A204.1 (cell line): ENCODE measurements around the gene YY1AP1.
A peak's percentile ranks its signal among the peaks of the same experiment; 100 is the strongest.
"Not testable (repeated sequence)": the region's sequence is repeated elsewhere in the genome, so short reads cannot be mapped to it uniquely, and the experiment has no call there.

Experiments
- FAIRE-seq: peaks from 2 replicates; lab custom pipeline; 2012; peaks lifted over from hg19 to GRCh38; lab: Jason Lieb, UNC

The YY1AP1 gene

DNA sequence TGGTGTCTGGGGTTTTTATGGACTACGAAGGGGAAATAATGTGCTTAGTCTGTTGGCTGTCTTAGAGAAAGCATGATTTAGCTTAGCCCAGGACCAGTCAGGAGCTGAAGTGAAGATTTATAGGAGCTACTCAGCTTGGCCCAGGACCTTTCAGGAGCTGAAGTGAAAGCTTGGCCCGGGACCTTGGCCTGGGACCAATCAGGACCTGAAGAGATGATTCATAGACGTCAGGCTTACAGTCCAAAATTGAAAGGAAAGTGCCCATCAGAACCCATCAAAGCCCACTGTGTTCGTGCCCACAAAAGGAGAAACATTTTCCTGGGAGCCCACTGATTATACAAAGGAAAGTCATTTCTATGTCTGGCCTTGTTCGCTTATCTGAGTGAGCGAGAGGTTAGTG, 42.9 kb downstream of the YY1AP1 start:
- FAIRE-seq = no peak

DNA sequence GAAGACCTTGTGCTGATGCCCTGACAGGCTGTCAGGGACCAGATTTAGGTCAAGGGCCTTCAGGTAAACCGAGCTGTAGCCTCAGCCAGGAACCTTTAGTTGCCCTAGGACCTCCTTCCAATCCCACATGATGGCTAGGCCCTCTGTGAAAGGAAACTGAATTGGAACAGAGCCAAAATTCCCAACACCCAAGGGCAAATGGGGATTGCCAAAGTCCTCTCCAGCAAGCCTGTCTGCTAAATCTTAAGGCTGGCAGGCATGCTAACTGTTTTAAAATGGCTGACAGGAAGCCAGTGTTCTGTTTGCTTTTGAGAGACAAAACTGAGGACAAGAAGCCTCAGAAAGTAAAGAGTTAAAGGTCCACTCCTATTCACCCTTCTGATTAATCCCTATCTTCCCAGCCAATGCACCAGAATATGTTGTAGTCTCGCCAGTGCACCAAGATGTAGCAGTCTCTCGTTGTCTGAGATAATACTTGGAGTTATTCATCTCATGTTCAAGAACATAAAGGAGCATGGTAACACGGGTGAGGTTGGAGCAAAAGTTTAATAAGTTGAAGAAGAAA, 43.5 kb downstream of the YY1AP1 start:
- no peak for FAIRE-seq

DNA sequence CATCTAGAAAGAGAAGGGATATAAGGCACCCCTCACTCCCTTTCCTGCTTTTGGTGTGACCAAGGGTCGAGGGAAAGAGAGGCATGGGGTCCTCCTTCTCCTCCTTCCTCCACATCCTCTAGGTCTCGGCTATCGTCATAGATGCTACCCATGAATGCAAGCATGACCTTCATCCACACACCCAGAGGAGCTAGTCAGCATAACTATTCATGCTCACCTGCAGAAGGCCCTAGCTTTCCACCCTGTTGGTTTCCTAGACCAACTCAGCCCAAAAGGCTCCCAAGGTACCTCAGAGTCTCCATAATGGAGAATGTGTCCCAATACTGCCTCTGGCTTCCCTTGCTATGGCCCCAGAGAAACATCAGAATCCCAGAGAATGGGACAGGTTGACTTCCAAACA, 45.3 kb downstream of the YY1AP1 start:
- FAIRE-seq = no peak

DNA sequence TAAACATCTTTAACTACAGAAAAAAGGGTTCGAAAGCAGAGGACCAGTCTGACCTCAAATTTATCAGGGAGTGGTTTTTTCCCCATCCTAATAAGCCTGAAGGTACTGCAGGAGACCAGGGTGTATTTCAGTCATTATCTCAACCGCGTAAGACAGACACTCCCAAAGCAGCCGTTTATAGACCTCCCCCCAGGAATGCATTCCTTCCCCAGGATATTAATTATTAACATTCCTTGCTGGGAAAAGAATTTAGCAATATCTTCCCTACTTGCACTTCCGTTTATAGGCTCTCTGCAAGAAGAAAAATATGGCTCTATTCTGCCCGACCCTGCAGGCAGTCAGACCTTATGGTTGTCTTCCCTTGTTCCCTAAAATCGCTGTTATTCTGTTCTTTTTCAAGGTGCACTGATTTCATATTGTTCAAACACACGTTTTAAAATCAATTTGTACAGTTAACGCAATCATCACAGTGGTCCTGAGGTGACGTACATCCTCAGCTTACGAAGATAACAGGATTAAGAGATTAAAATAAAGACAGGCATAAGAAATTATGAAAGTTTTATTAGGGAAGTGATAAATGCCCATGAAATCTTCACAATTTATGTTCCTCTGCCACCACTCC, 45.9 kb downstream of the YY1AP1 start:
- not testable (repeated sequence) for FAIRE-seq

DNA sequence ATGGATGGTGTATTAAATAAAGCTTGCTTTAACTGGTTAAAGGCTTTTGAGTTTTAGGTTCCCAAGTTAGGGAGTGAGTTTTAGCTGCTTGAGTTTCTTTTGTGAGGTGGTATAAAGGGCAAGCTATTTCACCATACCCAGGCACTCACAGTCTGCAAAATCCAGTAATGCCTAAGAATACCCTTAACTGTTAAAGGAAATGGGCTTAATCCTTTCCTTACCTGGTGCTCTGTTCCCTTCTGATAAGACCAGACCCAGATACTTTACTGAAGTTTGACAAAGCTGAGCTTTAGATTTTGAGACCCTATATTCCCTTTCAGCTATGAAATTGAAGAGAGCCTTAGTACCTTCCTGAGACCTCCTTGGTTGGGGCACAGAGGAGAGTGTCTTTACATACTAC, 48.2 kb downstream of the YY1AP1 start:
- no peak for FAIRE-seq

DNA sequence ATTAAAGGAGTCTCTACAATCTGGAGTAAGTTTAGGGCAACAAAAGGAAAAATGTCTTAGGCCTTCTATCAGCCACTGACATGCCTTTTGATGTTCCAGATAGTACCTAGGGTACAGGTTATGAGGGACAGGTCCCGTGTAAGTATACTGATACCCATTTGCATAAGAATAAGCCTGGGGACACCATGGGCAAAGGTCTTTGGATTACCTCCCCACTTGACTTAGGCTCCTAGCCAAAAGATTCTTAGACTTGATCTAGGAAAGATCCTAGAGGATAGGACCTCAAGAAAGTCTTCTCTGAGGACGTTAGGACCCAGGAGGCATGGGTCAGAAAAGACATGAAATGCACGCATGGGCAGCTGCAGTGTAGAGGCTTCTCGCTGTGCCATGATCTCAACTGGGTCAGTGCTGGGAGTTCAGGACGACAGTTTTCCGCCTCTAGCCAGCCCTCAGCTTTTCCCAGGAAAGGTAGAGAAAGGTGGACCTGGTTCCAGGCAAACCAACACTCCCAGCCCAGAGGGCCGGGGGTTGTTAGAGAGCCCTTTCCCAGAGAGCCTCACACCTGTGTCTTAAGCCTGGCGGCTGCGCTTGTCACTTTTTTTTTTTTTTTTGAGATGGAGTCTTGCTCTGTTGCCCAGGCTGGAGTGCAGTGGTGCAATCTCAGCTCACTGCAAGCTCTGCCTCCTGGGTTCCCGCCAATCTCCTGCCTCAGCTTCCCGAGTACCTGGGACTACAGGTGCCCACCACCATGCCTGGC, 52.0 kb downstream of the YY1AP1 start:
- no peak for FAIRE-seq

DNA sequence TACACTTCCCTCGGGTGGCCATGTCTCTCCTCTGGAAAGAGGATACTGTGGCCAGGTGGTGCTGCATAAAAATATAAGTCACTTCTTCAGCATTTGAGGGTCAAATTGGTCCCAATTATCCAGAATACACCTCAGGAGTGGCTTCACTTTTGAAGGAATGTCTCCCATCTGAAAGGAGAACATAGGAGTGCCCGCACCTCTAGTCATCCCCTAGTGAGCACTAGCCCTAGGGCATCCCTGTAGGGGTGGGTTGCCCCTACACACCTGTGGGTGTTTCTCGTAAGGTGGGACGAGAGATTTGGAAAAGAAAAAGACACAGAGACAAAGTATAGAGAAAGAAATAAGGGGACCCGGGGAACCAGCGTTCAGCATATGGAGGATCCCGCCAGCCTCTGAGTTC, 62.1 kb downstream of the YY1AP1 start:
- not testable (repeated sequence) for FAIRE-seq

DNA sequence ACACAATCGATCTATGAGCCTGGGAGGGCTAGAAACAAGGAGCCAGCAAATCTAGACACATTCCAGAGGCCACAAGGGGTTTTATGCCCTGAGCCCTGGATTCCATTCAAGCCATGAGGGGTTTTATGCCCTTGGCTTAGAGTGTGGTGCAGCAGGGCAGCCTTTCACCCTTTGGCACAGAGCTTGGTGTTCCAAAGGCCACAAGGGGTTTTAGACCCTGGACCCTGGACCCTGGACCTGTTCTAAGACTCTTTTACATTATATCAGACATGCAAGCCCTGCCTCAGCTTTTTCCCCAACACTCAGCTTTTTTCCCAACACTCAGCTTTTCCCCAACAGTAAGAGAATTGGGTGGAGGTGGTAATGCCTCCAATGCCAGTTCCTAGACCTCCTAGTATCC, 65.2 kb downstream of the YY1AP1 start:
- FAIRE-seq = no peak

DNA sequence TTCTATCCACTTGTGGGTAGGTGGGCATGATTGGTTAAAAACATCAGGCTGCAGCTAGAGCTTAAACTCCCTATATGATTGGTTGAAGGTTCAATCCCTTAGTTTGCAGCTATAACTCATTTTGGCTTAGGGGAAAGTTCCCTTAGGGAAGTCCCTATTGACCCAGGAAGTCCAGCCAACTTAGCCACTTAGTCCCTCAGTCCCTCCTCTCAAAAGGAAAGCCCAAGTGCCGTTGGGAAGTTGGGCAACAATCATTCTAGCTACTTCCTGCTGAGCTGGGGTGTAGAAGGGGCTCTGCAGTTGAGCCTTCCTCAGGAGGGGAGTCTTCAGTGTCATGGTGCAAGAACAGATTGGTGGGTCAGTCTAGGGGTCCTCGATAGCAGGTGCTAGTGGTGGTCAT, 66.4 kb downstream of the YY1AP1 start:
- FAIRE-seq = no peak

DNA sequence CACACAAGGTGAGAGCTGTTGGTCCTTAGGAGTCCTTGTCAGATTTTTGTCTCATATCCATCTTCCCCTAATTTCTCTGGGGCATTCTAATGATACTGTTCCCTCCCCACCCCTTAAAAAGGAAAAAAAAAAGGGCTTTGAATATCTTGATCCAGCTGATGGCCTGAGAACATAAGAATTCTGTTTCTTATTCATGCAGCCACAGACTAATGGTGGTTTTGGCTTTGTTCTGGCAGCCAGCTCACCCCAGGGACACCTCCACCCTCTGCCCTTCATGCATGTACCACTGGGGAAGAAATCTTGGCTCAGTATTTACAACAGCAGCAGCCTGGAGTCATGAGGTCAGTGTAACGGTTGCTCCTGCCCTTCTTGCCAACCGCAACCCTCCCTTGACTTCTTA, 75.3 kb downstream of the YY1AP1 start:
- FAIRE-seq = not testable (repeated sequence)

DNA sequence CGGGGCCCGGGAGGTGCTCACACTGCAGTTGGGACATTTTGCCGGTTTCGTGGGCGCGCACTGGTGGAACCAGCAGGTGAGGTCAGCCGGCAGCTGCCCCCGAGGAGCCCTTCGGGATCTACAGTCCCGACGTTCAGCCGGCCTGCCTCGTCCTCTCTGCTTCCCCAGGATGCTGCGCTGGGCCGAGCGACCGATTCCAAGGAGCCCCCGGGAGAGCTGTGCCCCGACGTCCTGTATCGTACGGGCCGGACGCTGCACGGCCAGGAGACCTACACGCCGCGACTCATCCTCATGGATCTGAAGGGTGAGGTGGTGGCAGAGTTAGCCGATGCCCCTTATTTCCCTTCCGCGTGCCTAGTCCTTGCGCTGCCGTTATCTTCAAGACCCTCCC, 78.3 kb downstream of the YY1AP1 start:
- FAIRE-seq = not testable (repeated sequence)

DNA sequence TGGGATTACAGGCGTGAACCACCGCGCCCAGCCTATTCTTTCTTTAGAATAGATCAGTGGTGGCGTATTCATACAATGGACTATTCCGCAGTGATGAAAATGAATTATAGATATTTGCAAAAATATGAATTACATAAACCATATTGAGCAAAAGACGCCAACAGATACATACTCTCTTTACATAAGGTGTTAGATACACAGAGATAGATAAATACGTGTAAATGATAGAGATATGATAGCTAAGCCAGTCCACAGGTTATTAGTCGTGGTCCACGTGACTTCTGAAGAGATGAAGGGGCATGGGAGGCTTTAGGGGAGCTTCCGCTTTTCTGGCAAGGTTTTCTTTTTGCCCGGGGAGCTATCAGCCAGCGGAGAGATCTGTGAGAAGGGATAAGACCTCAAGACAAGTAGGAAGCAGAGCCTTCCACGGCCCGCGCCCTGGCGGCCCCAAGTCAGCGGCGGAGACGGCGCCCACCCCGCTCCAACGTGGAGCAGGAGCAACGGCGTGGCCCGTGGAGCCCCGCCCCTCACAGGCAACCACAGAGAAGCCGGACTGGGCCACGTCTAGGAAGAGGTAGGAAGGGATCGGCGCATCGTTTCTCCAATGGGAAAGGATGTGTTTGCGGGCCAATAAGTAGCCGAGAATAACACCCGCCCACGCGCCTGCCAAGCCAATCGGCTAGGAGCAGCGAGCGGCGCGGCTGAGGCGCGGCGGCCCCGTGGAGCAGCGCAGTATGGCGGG, 78.9 kb downstream of the YY1AP1 start, which contains the start of gene MSTO1:
Gene MSTO1 (plus strand): TSS at position 704 of the 742 bp plus-strand sequence. CDS start 31 bp downstream, at position 735.
- FAIRE-seq = peak; percentile 3
